ENCODE measurements around the gene NFIB. TPM values are rescaled to one million over a fixed set of nuclear protein-coding genes. Genes with fewer than 3 reads are reported as not detected.
A peak's percentile ranks its signal among the peaks of the same experiment; 100 is the strongest.

NFIB gene
- total RNA-seq, 4 donors from 2014 or later: 24.0 to 40.9 (median 30.6) TPM

GRCh38 chr9:14119694-14120514 lies 194.0 kb downstream of the NFIB start:
- Histone ChIP-seq H3K27ac (no peak overlapping the region), H3K9me3 (no peaks in the 10 kb centered on the region), H3K27me3 (no peaks in the 10 kb centered on the region), H3K4me1 (no peaks in the 10 kb centered on the region), H3K4me3 (no peak overlapping the region), H3K36me3 (peaks cover 0 to 11% of the 10 kb centered on the region in 2 donors)
- in situ Hi-C loops (cut with MboI; ENCODE audit: low sequenced_read_pairs in 4 of 4) (loop anchor here in 1 of 4 donors (10.0 kb wide), 1 partner anchor 55 kb away; no protein-coding TSS in a partner anchor), intact Hi-C loops (cut with DNase I; ENCODE audit: low total_unique reads) (no loop called here)
- peak in 1 of 2 donors; percentile 10 for DNase-seq
- TF ChIP-seq POLR2A (IDR thresholded peaks at IDR 0.05) (no peak), CTCF (IDR thresholded peaks at IDR 0.05 in 4 of 5, conservative IDR thresholded peaks at IDR 0.05 in 1 of 5) (no peak)
- ATAC-seq: peak; percentile 41 to 54

- no peak overlapping the region for H3K27ac ChIP-seq
- H3K9me3 ChIP-seq: no peaks in the 10 kb centered on the region
- H3K4me1 ChIP-seq: peaks cover 0 to 6% of the 10 kb centered on the region in 2 donors
- in situ Hi-C loops (cut with MboI; ENCODE audit: low sequenced_read_pairs in 4 of 4) (loop anchor here in 1 of 4 donors (10.0 kb wide), 1 partner anchor 63 kb away; no protein-coding TSS in a partner anchor), intact Hi-C loops (cut with DNase I; ENCODE audit: low total_unique reads) (no loop called here)
- H3K36me3 ChIP-seq: peaks cover 0 to 24% of the 10 kb centered on the region in 2 donors
- no peak for TF ChIP-seq POLR2A (IDR thresholded peaks at IDR 0.05)
- TF ChIP-seq CTCF (IDR thresholded peaks at IDR 0.05 in 4 of 5, conservative IDR thresholded peaks at IDR 0.05 in 1 of 5): no peak
- H3K27me3 ChIP-seq: no peaks in the 10 kb centered on the region
- ATAC-seq: no peak
- H3K4me3 ChIP-seq: no peak overlapping the region
- no peak for DNase-seq
These were observed 201.7 kb downstream of the NFIB start for GRCh38 chr9:14112226-14112625.

- Histone ChIP-seq H3K27me3 (no peaks in the 10 kb centered on the region), H3K27ac (no peak overlapping the region), H3K4me1 (peaks cover 0 to 6% of the 10 kb centered on the region in 2 donors), H3K9me3 (no peaks in the 10 kb centered on the region), H3K36me3 (peaks cover 0 to 24% of the 10 kb centered on the region in 2 donors), H3K4me3 (no peak overlapping the region)
- DNase-seq: no peak
- ATAC-seq: no peak
- in situ Hi-C loops (cut with MboI; ENCODE audit: low sequenced_read_pairs in 4 of 4) (loop anchor here in 1 of 4 donors (10.0 kb wide), 1 partner anchor 63 kb away; no protein-coding TSS in a partner anchor), intact Hi-C loops (cut with DNase I; ENCODE audit: low total_unique reads) (no loop called here)
- TF ChIP-seq POLR2A (IDR thresholded peaks at IDR 0.05) (no peak), CTCF (IDR thresholded peaks at IDR 0.05 in 4 of 5, conservative IDR thresholded peaks at IDR 0.05 in 1 of 5) (no peak)
These were observed 202.2 kb downstream of the NFIB start for GRCh38 chr9:14111696-14112095.

- ATAC-seq: no peak
- Histone ChIP-seq H3K4me3 (no peak overlapping the region), H3K27me3 (no peaks in the 10 kb centered on the region), H3K9me3 (no peaks in the 10 kb centered on the region), H3K4me1 (peaks cover 0 to 12% of the 10 kb centered on the region in 2 donors), H3K27ac (peak overlapping the region in 2 of 4 donors; percentile 15 to 17), H3K36me3 (peaks cover 0 to 7% of the 10 kb centered on the region in 2 donors)
- TF ChIP-seq CTCF (IDR thresholded peaks at IDR 0.05 in 4 of 5, conservative IDR thresholded peaks at IDR 0.05 in 1 of 5) (no peak), POLR2A (IDR thresholded peaks at IDR 0.05) (no peak)
- intact Hi-C loops (cut with DNase I; ENCODE audit: low total_unique reads): no loop called here
- in situ Hi-C loops (cut with MboI; ENCODE audit: low sequenced_read_pairs in 4 of 4): no loop called here
- DNase-seq: no peak
These were observed 206.0 kb downstream of the NFIB start for GRCh38 chr9:14107977-14108376.
